ENCODE measurements around the gene IL23R. TPM values are rescaled to one million over a fixed set of nuclear protein-coding genes. Genes with fewer than 3 reads are reported as not detected.

The IL23R gene
- total and polyA plus RNA-seq, 2 donors (not counting 3 experiments of a cell fraction or from before 2014, with no cell fraction given), result not detected

DNA sequence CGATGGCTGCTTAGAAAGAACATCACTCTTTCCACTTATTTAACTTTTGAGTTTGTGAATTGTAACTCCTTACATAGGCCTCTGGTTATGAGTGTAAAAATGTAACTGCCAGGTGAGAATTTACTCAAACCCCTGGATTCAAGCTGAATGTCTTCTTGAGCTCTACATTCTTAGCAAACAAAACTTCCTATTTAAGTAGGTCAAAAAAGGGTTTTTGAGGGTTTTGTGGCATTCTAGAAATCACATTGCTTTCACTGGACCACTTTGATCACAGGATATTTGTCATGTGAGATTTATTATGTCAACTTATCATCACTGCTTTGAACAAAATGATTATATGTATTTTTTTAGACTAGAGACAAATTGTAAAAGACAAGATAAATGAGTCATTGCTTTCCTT lies 5.7 kb downstream of the IL23R start:
- no peaks in the 10 kb centered on the region for H3K9me1 ChIP-seq (replicated peaks; ENCODE audit: control insufficient read depth, extremely low read depth, insufficient read depth, low read length)
- no peak for DNase-seq (ENCODE audit: low read depth, low spot score)
- no peaks in the 10 kb centered on the region for H3K4me1 ChIP-seq (ENCODE audit: control insufficient read depth, extremely low read depth, insufficient read depth, low read length)
- no peaks in the 10 kb centered on the region for H3K79me2 ChIP-seq (ENCODE audit: control insufficient read depth, insufficient read depth, low read length)
- intact Hi-C loops (cut with micrococcal nuclease) (no loop called here), dilution Hi-C loops (cut with MboI; ENCODE audit: extremely low pct_ligation_motif_present, low sequenced_read_pairs) (no loop called here)
- FAIRE-seq, result no peak
- ChIA-PET CTCF (interaction anchor here (1.8 to 2.3 kb wide), 2 partner anchors 23 to 176 kb away, joined by 4 to 12 read pairs; no protein-coding TSS in a partner anchor), POLR2A (no interaction called here)
- H3K27ac ChIP-seq (ENCODE audit: insufficient read depth, low read depth, low read length), result no peak overlapping the region
- no TSS peak for BruUV-seq (replicated peaks)
- H3K27me3 ChIP-seq (ENCODE audit: control insufficient read depth in 2 of 2, insufficient read depth in 2 of 2, low read length in 2 of 2), result peaks cover 3 to 5% of the 10 kb centered on the region in 2 experiments
- H3K4me2 ChIP-seq (ENCODE audit: insufficient read depth, low read length), result no peak overlapping the region
- H3K9me3 ChIP-seq (replicated peaks; ENCODE audit: control insufficient read depth, insufficient read depth, low read length), result no peaks in the 10 kb centered on the region
- H3K9ac ChIP-seq (replicated peaks; ENCODE audit: extremely low read depth, insufficient read depth, low read length), result no peak overlapping the region
- H2AFZ ChIP-seq (ENCODE audit: low read depth, low read length), result no peak overlapping the region
- H4K20me1 ChIP-seq (replicated peaks; ENCODE audit: control insufficient read depth, extremely low read depth, insufficient read depth, low read length), result no peaks in the 10 kb centered on the region
- no peaks in the 10 kb centered on the region for H3K36me3 ChIP-seq (ENCODE audit: control insufficient read depth in 2 of 2, extremely low read depth in 1 of 2, insufficient read depth in 2 of 2, low read length in 2 of 2)
- TF ChIP-seq JUN (IDR thresholded peaks at IDR 0.05; ENCODE audit: borderline replicate concordance, insufficient read depth, insufficient read length, low read depth) (no peak), POLR2AphosphoS5 (IDR thresholded peaks at IDR 0.05; ENCODE audit: insufficient read depth, low read depth, low read length) (no peak), GATA2 (IDR thresholded peaks at IDR 0.05; ENCODE audit: insufficient read depth, insufficient read length, low read depth, low read length) (no peak), CTCF (IDR thresholded peaks at IDR 0.05; ENCODE audit: extremely low read depth in 1 of 2, insufficient read depth in 1 of 2, low read depth in 1 of 2, low read length in 2 of 2) (no peak), FOS (IDR thresholded peaks at IDR 0.05; ENCODE audit: borderline replicate concordance, insufficient read depth, low read length) (no peak), POLR2A (IDR thresholded peaks at IDR 0.05; ENCODE audit: low read depth, low read length) (no peak), EZH2 (IDR thresholded peaks at IDR 0.05; ENCODE audit: borderline replicate concordance, low read depth, low read length, severe bottlenecking) (no peak), MYC (IDR thresholded peaks at IDR 0.05; ENCODE audit: low read depth, low read length) (no peak)
- TF ChIP-seq, protein P1, sequence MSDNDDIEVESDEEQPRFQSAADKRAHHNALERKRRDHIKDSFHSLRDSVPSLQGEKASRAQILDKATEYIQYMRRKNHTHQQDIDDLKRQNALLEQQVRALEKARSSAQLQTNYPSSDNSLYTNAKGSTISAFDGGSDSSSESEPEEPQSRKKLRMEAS (IDR thresholded peaks at IDR 0.05; ENCODE audit: insufficient read depth, insufficient read length), result no peak
- H3K4me3 ChIP-seq (replicated peaks in 1 of 3; ENCODE audit: insufficient read depth in 1 of 3, low read depth in 1 of 3, low read length in 3 of 3), result no peak overlapping the region
